ENCODE measurements around the gene DAAM2.

DNA sequence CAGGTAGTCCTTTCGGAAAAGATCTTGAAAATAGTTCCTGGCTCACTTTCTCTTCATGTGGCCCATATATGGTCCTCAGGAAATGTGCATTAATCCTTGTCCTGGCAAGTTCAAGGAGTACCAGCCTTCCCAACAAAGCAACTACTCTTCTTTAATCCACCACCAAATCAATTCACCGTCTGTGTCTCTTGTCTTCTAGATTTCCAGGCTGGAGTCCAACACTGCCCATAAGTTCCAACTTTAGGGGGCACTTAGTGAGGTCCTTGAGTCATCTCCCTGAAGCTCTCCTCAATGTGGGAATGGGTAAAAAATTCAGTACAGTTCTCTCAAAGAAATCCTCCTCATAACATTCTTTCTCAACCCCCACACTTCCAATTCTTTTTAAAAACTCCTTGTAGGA lies 6.9 kb upstream of the DAAM2 start:
- TF ChIP-seq, protein P1, sequence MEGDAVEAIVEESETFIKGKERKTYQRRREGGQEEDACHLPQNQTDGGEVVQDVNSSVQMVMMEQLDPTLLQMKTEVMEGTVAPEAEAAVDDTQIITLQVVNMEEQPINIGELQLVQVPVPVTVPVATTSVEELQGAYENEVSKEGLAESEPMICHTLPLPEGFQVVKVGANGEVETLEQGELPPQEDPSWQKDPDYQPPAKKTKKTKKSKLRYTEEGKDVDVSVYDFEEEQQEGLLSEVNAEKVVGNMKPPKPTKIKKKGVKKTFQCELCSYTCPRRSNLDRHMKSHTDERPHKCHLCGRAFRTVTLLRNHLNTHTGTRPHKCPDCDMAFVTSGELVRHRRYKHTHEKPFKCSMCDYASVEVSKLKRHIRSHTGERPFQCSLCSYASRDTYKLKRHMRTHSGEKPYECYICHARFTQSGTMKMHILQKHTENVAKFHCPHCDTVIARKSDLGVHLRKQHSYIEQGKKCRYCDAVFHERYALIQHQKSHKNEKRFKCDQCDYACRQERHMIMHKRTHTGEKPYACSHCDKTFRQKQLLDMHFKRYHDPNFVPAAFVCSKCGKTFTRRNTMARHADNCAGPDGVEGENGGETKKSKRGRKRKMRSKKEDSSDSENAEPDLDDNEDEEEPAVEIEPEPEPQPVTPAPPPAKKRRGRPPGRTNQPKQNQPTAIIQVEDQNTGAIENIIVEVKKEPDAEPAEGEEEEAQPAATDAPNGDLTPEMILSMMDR (IDR thresholded peaks at IDR 0.05): no peak
- no peak for TF ChIP-seq EP300 (IDR thresholded peaks at IDR 0.05)
- no peak for TF ChIP-seq POLR2AphosphoS5 (IDR thresholded peaks at IDR 0.05)
- TF ChIP-seq POLR2A (IDR thresholded peaks at IDR 0.05): no peak
